Lung microvascular endothelial cell (primary cell): ENCODE data around the gene CDON. TPM values are rescaled to one million over a fixed set of nuclear protein-coding genes. Genes with fewer than 3 reads are reported as not detected.

Experiments used
- DNase-seq, 2 donors: peaks; one replicate each; pipeline versions ENCODE4 v3.0.0 to v3.0.0-alpha.2; 2010; ENCODE audit warnings: low read depth in 2 of 2
- total RNA-seq: library from RNA; depleted of rRNA; stranded (reverse); fragments of >200 nt; gene quantifications from 2 replicates; pipeline ENCODE4 v1.2.1, GENCODE V29; 2014

Gene CDON, protein sequence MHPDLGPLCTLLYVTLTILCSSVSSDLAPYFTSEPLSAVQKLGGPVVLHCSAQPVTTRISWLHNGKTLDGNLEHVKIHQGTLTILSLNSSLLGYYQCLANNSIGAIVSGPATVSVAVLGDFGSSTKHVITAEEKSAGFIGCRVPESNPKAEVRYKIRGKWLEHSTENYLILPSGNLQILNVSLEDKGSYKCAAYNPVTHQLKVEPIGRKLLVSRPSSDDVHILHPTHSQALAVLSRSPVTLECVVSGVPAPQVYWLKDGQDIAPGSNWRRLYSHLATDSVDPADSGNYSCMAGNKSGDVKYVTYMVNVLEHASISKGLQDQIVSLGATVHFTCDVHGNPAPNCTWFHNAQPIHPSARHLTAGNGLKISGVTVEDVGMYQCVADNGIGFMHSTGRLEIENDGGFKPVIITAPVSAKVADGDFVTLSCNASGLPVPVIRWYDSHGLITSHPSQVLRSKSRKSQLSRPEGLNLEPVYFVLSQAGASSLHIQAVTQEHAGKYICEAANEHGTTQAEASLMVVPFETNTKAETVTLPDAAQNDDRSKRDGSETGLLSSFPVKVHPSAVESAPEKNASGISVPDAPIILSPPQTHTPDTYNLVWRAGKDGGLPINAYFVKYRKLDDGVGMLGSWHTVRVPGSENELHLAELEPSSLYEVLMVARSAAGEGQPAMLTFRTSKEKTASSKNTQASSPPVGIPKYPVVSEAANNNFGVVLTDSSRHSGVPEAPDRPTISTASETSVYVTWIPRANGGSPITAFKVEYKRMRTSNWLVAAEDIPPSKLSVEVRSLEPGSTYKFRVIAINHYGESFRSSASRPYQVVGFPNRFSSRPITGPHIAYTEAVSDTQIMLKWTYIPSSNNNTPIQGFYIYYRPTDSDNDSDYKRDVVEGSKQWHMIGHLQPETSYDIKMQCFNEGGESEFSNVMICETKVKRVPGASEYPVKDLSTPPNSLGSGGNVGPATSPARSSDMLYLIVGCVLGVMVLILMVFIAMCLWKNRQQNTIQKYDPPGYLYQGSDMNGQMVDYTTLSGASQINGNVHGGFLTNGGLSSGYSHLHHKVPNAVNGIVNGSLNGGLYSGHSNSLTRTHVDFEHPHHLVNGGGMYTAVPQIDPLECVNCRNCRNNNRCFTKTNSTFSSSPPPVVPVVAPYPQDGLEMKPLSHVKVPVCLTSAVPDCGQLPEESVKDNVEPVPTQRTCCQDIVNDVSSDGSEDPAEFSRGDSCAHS (N-terminal part only)
- 0.65 and 4.4 TPM in 2 replicates for total RNA-seq

DNA sequence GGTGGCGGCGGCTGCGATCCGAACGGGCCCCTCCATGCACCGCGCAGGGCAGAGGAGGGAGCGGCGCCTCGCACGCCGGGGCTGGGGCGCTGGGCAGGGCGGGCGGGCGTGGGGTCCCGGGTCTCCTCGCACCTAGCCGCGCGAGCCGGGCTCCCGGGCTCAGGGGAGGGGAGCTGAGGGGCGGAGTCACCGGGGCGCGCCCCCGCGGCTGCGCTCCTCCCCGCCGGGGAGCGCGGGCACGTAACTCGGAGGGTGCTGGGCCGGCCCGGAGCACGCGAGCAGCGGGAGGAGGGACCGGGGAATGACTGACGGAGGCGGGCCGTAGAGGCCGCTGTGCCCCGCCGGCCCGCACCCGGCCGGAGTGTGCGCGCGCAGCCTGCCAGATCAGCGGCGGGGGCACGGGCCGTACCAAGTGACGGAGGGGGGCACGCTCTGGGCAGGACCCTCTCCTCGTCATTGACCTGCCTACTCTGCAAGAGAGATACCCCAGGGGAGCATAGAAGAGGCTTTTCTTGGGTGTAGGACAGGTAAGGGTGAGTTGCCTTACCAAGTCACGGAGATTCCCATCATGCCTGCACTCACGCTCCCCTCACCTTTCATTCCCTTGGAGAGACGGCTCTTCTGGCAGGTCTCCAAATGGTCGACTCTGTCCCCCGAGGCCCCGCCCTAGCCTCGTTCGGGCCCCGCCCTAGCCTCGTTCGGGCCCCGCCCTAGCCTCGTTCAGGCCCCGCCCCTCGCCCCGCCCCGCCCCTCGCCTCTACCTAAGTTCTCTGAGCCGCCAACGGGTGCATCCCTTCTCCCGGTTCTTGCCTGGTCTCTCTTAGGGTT is at the start of gene CDON:
CDON (minus strand) TSS at position 188 of the 828 bp plus-strand sequence. CDS start 39,390 bp downstream, outside the sequence.
- peak; percentile 93 to 95 for DNase-seq

DNA sequence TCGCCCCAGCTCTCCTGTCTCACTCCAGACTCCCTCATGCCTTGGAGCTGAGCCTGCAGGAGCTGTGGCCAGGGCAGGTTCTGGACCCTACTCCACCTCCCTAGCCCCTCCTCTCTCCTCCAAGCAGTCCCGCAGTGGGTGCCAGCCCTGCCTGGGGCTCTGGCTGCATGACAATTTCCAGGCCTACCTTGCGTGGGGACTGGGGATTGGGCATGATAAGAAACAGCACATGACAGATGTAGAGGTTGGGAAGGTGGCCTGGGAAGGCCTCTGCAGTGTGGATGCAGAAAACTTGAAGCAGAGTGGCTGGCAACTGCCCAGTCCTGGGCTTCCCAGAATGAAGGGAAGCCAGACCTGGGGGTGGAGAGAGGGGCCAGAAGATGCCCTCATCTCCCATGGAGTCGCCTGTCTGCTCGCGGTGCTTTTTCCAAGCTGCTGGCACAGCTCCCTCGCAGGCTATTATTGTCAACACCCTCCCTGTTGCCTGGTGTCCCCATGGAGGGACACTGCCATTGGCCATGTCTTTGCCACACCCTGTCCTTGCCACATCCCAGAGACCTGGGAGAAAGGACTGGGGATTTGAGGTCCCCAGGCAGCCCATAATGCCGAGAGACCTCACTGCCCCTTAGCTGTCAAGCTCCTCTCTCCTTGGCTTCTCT is 48.9 kb upstream of the CDON start:
- DNase-seq = no peak

DNA sequence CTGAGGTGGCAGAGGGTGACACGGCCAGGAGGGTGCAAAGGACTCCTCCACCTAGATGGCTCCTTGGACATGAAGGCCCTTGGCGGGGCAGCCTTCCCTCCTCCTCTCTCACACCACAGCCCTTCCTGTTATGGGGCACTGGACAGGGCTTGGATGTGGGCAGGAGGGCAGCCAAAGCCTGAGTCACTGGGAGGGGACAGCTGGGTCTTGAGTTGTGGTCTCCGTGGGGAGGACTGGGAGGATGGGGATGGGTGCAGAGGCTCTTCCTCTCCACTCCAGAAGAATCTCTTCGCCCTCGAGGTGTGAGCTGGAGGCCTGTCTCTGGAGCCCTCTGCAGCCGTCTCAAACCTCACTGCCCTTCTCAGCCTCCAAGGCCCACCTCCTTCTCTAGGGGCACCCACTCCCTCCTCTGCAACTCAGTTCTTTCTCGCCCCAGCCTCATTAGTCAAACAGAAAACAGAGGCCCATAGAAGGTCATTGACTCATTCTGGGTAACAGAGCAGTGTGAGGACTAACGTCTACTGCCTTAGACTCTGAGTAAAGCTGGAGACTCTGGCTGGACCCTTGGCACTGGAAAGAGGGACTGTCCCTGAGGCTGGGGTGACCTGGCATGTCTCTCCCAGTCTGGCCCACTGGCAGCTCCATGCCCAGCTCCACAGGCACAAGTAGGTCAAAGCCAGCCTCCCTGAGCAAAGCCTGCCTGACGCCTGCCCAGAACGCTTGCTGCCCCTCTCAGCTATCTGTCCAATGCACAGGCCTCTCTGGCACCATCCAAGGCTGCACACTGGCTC is 47.5 kb upstream of the CDON start:
- DNase-seq = peak in 1 of 2 donors; percentile 25

DNA sequence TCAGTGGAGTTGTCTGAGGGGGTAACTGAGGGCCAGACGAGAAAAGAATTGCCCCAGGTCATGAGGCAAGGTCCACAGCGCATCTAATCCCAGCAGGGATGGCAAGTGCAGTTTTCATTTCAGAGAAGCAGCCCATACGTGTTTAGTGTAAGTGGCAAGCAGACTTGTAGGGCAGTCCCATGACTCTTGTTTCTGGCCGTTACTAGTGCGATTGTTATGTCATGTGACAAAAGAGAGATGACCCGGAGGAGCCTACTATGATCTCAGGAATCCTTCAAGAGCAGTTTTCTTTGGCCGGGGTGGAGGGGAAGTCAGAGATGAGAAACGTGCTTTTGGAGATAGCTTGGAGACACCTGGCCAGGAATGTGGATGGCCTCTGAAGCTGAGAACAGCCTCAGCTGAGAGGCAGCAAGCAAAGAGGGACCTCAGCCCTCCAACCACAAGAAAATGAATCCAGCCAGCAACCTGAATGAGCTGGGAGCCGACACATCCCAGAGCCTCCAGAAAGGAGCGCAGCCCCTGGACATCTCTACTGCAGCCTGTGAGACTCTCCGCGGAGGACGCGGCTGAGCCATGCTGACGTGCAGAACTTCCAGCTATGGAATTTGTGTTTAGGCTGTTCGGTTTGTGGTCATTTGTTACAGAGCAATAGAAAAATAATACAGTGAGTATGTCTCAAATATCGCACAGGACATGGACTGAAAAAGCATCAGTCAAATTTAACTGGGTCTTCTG is 44.1 kb upstream of the CDON start:
- no peak for DNase-seq

DNA sequence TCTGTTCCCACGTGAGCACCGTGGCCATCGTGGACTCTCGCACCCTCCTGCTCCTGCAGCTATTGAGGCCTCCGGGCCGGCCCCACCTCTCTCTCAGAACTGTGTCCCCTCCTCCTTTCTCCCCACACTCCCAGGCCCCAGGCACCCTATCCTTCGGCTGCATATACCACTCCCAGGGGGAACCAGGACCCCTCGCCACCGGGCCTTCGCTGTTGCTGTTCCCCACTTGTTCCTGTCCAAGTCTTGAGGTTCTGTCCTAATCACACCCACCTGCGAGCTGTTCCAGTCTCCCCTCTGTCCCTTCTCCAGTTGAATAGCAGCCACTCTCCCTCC is 43.0 kb upstream of the CDON start:
- DNase-seq = no peak

DNA sequence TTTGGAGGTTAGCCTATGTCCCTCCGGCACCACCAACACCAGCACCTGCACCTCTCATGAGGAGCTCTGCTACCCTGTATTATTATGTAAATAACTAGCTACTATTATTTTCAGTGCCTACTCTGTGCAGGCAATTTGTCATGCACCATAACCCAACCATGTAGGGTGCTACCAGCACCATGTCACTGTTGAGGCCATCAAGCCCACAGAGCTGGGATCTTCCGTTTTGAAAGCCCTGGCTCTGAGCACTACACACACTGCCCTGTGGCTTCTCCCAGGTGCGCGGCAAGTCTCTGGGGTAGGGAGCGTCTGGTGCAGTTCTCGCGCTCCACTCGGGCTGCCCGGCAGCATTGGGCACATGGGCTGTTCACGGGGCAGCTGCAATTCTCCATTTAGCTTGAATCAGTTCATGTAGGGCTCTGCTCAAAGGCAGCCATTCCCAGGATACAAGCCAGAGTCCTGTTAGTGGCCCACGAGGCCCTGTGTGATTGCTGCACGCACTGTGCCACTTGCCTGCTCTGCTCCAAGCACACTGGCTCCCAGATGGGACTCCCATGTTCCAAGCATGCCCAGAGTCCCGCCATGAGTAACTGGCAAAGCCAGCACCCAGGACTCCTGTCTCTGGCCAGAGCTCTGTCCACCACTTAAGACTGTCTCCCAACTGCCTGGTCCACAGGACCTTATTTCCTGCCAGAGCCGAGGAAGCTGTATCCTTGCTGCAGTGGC is 42.5 kb upstream of the CDON start:
- DNase-seq = no peak

DNA sequence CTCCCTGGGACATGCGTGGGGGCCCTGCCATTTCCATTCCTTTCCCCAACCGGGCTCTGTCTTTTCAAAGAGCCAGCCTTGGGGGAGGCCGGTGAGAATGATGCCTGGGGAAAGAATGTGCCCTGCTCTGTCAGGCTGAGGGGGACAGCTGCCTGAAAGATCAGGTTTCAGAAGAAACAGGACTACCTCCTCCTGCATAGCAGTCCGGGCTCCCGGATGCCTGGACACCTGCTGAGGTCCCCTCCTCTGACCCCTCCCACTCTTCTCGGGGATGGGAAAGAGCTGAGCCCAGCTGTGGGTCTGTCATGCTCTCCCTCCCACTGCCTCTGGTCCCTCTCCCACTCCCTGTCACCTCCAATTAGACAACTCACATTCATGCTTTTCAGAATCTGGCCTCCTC is 41.8 kb upstream of the CDON start:
- no peak for DNase-seq

DNA sequence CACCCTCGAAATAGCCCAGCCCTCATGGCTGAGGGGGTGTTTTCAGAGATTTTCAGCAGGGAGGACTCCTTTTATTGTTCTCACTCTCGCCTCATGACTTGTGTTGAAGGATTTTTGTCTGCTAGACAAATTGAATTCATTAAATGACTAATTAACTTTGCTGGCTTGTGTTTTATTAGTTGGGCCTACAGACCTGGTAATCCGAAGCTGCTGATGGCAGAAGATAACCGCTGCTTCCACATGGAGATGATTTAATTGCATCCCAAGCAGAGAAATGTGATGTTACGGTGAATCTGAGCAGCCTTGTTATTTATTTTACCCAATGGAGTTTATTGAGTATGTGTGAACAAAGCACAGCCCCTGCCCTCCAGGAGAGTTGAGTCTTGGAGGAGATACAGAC is 40.5 kb upstream of the CDON start:
- DNase-seq = no peak

DNA sequence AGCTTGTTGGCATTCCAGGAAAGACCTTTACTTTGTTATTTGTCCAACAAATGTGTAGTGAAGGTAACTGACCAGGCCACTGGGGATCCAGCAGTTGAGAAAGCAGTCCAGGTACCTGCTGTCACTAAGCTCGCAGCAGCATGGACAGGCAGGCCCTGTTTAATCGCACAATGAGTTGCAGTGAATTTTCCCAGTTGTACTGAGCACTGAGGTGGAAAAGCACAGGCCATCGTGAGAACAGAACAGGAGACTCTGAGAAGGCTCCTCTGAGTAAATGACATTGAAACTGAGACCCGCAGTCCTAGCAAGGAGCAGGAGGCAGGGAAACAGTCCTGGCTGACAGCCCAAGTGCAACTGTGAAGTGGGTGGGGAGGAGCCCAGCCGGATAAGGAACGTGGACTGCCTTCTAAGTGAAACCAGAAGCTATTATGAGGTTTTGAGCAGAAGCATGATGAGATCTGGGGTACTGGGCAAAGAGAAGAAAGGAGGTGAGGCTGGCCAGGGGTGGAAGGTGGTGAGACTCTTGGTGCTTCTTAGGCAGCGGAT is 39.8 kb upstream of the CDON start:
- DNase-seq = no peak

DNA sequence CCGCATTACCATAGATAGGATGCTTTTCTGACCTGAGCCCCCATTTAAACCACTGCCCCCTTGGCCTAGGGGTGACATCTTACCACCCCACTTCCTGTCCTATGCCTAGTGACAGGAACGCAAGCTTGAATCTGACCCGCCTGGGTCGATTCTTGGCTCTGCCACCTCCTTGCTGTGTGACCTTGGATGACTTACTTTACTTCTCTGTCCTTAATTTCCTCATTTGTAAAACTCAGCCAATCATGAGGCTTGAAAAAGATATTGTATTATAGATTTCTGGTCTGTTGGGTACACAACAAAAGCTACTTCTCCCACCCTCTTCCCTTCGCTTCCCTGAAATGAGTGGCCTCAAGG is 39.2 kb upstream of the CDON start:
- no peak for DNase-seq

DNA sequence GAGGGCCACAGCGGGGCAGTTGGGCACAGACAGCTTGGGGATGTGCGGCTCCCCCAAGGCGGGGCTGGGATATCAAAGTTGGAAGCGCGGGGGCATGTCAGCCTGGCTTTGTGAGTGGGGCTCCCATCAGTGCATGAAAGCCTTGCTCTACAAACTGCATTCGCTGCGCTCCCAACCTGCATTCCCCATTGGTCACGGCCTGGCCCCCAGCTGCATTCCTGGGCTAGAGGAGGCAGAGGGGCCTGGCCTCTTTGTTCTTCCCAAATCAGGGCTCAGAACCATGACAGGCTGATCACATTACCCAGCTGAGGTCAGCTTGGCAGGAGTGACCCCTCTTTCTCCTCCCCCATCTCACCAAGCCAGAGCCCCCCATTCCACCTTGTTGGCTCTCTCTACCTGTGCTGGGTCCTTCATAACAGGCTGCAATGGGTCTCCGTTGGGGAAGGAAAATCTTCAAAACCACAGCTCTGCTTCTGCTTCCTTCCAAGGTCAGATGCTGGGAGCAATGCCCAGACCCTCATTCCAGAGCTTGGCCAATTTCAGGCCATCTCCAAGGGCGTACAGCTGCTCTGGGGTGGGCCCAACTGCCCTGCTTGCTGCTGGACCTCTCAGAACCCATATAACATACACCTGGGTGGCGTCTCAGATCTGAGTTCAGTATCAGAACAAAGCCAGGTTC is 38.7 kb upstream of the CDON start:
- no peak for DNase-seq

DNA sequence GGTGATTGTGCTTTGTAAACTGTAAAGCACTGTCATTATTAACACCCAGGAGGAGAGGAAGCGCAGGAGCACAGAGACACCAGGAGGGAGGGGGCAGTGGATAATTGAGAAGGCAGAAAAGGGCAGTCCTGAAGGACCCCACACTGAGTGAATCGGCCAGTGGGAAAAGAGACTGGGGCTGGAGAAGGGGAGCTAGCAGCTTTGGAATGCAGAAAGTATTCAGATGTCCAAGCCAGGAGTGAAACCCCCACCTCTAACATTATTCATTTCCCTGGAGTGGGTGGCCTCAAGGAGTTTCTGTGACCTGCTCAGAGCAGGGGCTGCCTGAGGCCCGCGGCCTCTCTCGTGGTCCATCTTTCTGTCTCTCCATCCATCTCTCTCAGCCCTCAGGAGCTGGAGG is 38.0 kb upstream of the CDON start:
- DNase-seq = no peak

DNA sequence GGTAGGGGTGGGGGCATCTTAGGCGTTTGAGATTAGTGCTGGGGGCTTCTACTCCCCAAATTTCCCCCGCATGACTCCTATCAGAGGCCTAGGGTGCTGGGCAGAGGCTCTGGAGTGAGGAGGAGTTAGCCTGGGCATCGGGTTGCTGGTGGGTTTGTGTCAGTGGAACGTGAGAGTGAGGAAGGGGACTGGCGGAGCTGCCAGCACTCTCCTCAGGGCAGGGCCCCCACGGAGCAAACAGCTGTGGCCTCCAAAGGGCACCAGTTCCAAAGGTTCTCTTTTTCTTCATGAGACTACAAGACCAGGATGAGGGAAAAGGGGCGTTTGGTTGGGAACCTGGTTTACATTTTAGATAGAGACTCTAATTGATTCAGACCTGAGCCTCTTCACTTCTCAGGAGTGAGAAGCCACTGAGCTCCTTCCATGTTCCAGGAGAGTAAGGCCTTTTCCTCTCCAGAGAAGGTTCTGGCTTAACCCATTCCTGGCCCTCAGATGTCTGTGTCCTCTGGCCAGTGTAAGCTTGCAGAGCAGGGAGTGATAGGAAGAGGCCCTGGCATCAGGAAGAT is 35.6 kb upstream of the CDON start:
- DNase-seq = no peak

DNA sequence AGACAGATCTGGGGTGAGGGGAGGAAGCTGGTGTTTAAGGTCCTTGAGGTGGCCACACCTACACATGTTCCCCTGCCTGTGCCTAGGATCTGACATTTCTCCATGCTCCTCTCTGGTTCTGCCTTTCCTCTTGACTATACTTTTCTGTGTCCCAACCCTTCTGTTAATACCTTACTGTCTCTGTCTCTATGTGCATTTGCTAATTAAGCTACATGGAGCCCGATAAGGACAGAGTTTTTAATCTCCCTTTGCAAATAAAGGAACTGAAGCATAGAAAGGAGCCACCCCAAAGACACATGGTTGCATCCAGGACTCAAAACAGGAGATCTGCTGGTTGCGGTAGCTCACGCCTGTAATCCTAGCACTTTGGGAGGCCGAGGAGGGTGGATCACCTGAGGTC is 33.1 kb upstream of the CDON start:
- DNase-seq = no peak

DNA sequence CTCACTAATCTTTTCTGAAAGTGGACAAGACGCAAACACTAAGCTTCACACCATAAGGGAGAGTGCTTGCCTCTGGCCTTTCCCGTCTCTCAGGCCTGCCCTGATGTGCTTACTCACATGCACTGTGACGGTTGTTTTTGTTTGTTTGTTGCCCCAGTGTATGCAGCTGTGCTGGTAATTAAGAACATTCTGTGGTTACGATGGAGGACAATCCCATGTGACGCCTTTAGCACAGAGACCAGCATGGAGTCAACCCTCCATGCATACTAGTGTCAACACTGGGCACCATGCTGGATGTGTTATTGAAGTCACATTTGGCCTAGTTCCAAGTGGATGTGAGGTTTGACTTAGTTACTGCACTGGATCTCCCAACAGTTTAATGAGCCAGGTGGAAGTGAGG is 27.8 kb upstream of the CDON start:
- DNase-seq = no peak

DNA sequence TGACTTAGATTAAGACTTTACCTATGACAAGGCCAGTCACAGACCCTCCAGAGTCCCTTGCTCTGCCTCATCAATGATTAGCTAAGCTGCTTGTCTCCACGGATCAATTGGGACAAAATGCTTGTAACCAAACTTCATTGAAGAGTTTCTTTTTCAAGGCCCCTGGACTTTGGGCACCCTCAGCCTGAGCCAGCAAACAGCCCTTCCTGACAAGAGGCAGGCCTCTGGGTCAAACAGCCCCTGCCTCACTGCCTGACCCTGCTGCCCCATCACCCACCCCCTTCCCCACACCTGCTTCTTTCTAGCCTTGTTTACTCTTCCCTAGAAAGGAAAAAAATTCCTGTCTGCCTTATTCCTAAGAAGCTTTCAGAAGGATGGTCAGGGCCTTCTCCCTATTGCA is 26.3 kb upstream of the CDON start:
- DNase-seq = no peak

DNA sequence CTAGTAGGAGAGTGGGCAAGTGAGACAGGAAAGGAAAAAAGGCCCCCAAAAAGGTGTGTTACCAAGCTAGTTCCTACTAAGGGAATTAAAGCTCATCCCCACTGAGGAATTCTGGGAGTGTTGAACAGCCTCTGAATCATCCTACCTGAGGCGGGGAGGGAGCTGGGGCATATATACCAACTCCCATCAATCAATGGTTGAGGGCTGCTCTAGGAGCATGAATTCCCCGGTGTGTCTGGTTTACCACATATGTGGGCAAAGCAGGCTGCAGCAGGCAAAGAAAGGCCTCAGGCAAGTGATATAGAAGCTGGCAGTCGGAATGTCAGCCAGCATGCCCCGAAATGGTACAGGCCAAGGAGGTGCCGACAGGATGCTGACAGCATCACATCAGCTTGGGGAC is 23.6 kb upstream of the CDON start:
- no peak for DNase-seq

DNA sequence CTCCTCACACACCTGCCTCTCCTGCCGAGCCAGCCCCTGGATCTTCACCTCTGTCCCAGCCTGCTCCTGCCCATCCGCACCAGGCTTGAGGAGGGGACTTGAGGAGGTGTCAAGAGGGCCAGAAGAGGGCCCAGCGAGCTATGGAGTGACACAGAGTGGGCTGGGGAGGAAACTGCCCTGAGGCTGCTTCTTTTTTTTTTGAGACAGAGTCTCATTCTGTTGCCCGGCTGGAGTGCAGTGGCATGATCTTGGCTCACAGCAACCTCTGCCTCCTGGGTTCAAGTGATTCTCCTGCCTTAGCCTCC is 21.9 kb upstream of the CDON start:
- no peak for DNase-seq
